NK-92 treated with Interleukin-12 subunit alpha and Interleukin-12 subunit beta, amount 100 ng/mL, for 24 hours (cell line): ENCODE results near the gene AGBL5.
A peak's percentile ranks its signal among the peaks of the same experiment; 100 is the strongest.

Source experiments
- DNase-seq: peaks from one replicate; lab custom pipeline; 2025; lab: John Stamatoyannopoulos, UW

The AGBL5 gene

GRCh38 chr2:27023740-27024139 lies 27.7 kb upstream of the AGBL5 start:
- DNase-seq, result no peak

GRCh38 chr2:27024188-27024587 lies 27.3 kb upstream of the AGBL5 start:
- DNase-seq, result no peak

- no peak for DNase-seq
These were observed 26.7 kb upstream of the AGBL5 start for GRCh38 chr2:27024812-27025211.

GRCh38 chr2:27025281-27025800 lies 26.1 kb upstream of the AGBL5 start:
- no peak for DNase-seq

- DNase-seq, result no peak
These were observed 25.3 kb upstream of the AGBL5 start for GRCh38 chr2:27025861-27026851.

GRCh38 chr2:27027211-27027651 lies 24.2 kb upstream of the AGBL5 start:
- DNase-seq, result no peak

- no peak for DNase-seq
These were observed 22.4 kb upstream of the AGBL5 start for GRCh38 chr2:27029051-27029450.

GRCh38 chr2:27032495-27033252 lies 18.8 kb upstream of the AGBL5 start, which contains the start of gene TMEM214:
Gene TMEM214 (plus strand): TSS chr2:27032965. CDS start chr2:27033016, 51 bp downstream.
- DNase-seq, result peak; percentile 61

- DNase-seq, result no peak
These were observed 18.1 kb upstream of the AGBL5 start for GRCh38 chr2:27033253-27033852.

- no peak for DNase-seq
These were observed 13.5 kb upstream of the AGBL5 start for GRCh38 chr2:27038012-27038411.

- no peak for DNase-seq
These were observed 12.7 kb upstream of the AGBL5 start for GRCh38 chr2:27038631-27039339.

GRCh38 chr2:27039426-27039825 lies 12.0 kb upstream of the AGBL5 start:
- no peak for DNase-seq

GRCh38 chr2:27039871-27040270 lies 11.6 kb upstream of the AGBL5 start:
- no peak for DNase-seq

GRCh38 chr2:27040282-27040681 lies 11.2 kb upstream of the AGBL5 start:
- DNase-seq, result no peak

GRCh38 chr2:27041752-27042151 lies 9.7 kb upstream of the AGBL5 start:
- DNase-seq, result no peak

- no peak for DNase-seq
These were observed 9.3 kb upstream of the AGBL5 start for GRCh38 chr2:27042159-27042661.

GRCh38 chr2:27042985-27043634 lies 8.4 kb upstream of the AGBL5 start:
- no peak for DNase-seq

- DNase-seq, result peak; percentile 33
These were observed 1.8 kb upstream of the AGBL5 start for GRCh38 chr2:27049422-27050280.

- DNase-seq, result peak; percentile 66
These were observed 1.0 kb upstream of the AGBL5 start for GRCh38 chr2:27050281-27050995.
